Thyroid gland (tissue), 4 donors: Measurements from ENCODE around the gene GOLM1.

Experiments used
- POLR2A ChIP-seq, 2 donors: fragments of 450-650 bp; IDR thresholded peaks; one replicate each; pipeline ENCODE4 v1.6.1; 2017; ENCODE audit warnings: antibody characterized with exemption in 2 of 2, mild to moderate bottlenecking in 2 of 2, moderate library complexity in 1 of 2
- TF ChIP-seq, protein P1 (sequence below), 6 experiments: fragments of 200-600 bp in 3 of 6; fragments of 450-650 bp in 3 of 6; sonication (generic) in 3 of 6; IDR thresholded peaks; one replicate each; pipeline ENCODE4 v1.5.1; 2016 to 2019; ENCODE audit warnings: antibody characterized with exemption in 6 of 6, mild to moderate bottlenecking in 2 of 6, inconsistent platforms in 1 of 6, moderate library complexity in 1 of 6

DNA sequence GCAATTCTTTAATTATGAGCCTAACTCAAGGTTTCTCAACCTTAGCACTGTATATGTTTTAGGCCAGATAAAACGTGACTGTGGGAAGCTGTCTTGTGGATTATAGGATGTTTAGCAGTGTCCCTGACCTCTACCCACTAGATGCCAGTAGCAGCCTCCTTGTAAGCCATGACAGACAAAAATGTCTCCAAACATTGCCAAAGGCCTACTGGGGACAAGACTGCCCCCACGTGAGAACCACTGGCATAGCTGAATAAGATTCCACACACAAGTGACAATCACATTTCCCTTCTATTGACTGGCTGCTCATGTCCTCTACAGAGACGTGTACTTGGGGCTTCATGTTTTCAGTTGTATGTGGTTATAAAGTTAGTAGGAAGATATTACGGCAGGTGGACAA lies 55.4 kb downstream of the GOLM1 start:
- TF ChIP-seq, protein P1, sequence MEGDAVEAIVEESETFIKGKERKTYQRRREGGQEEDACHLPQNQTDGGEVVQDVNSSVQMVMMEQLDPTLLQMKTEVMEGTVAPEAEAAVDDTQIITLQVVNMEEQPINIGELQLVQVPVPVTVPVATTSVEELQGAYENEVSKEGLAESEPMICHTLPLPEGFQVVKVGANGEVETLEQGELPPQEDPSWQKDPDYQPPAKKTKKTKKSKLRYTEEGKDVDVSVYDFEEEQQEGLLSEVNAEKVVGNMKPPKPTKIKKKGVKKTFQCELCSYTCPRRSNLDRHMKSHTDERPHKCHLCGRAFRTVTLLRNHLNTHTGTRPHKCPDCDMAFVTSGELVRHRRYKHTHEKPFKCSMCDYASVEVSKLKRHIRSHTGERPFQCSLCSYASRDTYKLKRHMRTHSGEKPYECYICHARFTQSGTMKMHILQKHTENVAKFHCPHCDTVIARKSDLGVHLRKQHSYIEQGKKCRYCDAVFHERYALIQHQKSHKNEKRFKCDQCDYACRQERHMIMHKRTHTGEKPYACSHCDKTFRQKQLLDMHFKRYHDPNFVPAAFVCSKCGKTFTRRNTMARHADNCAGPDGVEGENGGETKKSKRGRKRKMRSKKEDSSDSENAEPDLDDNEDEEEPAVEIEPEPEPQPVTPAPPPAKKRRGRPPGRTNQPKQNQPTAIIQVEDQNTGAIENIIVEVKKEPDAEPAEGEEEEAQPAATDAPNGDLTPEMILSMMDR (IDR thresholded peaks at IDR 0.05): no peak
- no peak for TF ChIP-seq POLR2A (IDR thresholded peaks at IDR 0.05)
